8988T (cell line): Measurements from ENCODE around the gene DENND10.
"Not testable (repeated sequence)": the region's sequence is repeated elsewhere in the genome, so short reads cannot be mapped to it uniquely, and the experiment has no call there.

Source experiments
- DNase-seq: peaks from one replicate; pipeline ENCODE4 v3.0.0; 2011

The DENND10 gene, protein sequence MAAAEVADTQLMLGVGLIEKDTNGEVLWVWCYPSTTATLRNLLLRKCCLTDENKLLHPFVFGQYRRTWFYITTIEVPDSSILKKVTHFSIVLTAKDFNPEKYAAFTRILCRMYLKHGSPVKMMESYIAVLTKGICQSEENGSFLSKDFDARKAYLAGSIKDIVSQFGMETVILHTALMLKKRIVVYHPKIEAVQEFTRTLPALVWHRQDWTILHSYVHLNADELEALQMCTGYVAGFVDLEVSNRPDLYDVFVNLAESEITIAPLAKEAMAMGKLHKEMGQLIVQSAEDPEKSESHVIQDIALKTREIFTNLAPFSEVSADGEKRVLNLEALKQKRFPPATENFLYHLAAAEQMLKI

DNA sequence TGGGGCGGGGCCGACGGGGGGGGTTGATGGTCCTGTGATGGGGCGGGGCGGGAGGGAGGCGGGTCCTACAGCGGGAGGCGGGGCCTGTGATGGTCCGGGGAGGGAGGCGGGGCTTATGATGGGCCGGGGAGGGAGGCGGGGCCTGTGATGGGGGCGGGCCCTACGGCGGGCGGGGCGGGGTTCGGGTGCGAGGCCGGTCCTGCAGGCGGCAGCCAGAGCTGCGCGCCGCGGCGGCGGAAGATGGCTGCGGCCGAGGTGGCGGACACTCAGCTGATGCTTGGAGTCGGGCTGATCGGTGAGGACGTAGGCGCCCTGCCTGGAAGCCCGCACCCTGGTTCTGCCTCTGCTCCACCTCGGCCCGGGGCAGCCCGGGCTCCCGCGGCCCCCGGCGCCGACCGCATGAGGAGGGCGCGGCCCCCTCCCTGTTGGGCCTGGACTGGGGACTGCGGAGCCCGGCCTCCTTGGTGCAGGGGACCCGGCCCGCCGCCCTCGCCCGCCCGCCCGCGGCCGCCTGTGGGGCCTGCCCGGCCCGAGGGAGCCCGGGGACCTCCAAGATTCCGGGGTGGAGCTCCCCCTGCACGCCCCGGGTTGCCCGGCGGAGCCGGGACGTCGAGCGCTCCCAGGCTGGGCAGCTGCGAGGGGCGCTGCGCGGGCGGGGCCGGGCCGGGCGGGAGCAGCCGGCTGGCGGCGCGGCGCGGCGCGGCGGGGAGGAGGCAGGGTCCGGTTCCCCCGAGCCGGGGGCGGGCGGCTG is at the start of gene DENND10:
Gene DENND10 (plus strand): TSS at position 211 of the 751 bp plus-strand sequence. CDS start 30 bp downstream, at position 241.
- peak; percentile 86 for DNase-seq

- no peak for DNase-seq
Observed at GRCh38 chr10:119055472-119055871, 48.4 kb upstream of the DENND10 start.

DNA sequence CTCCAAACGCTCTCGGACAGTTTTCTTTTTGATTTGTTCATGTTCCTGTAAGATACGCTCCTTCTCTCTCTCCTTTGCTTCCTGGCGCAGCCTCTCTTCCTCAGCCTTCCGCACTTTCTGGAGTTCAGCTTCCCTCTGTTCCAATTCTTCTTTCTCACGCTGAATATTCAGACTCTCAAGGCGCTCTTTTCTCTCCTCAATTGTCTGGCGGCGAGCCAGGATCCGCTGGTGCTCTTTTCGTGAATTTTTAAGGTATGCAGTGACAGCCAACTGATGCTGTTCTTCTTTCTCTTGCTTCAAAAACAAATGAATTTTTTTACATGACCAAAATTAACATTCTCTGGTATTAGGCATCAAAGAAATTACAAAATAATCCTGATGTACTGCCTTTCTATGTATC is 45.9 kb upstream of the DENND10 start:
- no peak for DNase-seq

DNA sequence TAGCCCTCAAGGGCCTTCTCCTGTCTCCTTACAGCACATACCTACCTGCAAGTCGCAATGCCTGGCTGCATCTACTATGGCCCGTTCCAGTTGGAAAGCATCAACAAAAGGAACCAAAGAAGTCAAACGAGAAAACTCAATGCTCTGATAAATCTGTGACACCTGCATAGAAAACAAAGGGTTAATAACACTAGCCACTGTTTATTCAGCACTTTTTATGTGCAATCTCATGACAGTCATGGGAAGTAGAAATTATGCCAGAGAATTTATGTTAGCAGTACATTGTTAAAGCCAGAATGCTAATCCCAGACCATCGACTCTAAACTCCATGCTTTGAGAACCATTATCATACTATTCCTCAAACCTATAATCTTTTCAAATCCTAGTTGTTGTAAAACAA is 44.4 kb upstream of the DENND10 start:
- no peak for DNase-seq

GRCh38 chr10:119060107-119060506 is 43.8 kb upstream of the DENND10 start:
- DNase-seq, result no peak

GRCh38 chr10:119061352-119061751 is 42.6 kb upstream of the DENND10 start:
- no peak for DNase-seq

GRCh38 chr10:119061926-119062325 is 42.0 kb upstream of the DENND10 start:
- no peak for DNase-seq

- DNase-seq, result no peak
Observed at GRCh38 chr10:119070395-119071165, 33.3 kb upstream of the DENND10 start.

DNA sequence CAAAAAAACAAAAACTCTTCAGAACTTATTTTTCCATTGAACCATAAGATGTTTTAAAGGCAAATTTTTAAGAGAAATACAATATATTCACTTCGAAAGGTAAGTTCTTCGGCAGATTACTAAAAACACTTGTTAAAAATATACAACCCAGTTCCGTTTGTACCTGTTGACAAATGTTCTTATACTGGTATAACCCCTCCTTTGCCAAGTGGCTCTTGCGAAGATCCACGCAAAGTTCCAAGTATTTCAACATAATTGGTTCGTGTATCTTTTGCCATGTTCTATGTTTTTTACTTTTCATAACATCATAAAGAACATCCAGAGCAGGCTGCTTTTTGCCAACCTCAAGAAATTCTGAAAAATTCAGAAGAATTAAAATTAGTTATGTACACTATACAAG is 30.3 kb upstream of the DENND10 start:
- DNase-seq, result no peak

GRCh38 chr10:119078422-119079179 is 25.3 kb upstream of the DENND10 start:
- no peak for DNase-seq

- DNase-seq, result peak; percentile 48
Observed at GRCh38 chr10:119079599-119080520, 24.1 kb upstream of the DENND10 start.

GRCh38 chr10:119080521-119081259 is 23.2 kb upstream of the DENND10 start, which contains the start of gene EIF3A:
Gene EIF3A (minus strand): TSS chr10:119080817. CDS start chr10:119080676, 141 bp downstream.
- DNase-seq, result peak; percentile 73

- DNase-seq, result no peak
Observed at GRCh38 chr10:119084896-119085295, 19.0 kb upstream of the DENND10 start.

GRCh38 chr10:119087271-119087882 is 16.5 kb upstream of the DENND10 start:
- no peak for DNase-seq

DNA sequence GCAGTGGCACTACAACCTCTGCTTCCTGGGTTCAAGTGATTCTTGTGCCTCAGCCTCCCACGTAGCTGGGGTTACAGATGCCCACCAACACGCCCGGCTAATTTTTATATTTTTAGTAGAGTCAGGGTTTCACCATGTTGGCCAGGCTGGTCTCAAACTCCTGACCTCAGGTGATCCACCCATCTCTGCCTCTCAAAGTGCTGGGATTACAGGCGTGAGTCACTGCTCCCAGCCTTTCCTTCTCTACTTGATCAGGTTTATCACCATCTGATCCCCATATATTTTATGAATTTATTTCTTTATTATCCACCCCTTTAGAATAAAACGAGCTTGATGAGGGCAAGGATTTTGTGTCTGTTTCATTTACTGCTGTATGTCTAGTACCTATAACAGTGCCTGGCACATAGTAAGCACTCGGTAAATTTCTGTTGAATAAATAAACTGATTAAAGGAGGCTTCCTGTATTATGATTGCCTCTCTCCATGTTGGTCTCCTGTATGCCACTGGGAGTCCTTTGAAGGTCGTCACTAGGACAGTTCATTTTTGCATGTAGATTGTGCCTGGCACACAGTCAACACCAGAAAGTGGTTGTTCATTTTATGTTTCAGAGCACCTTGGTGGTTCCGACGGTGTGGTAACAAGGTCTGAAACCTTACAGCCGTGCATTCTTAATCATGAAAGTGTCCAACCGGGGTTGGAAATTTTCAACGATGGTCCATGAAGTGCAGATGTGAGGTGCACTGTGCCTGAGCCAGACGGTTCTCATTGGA is 13.7 kb upstream of the DENND10 start:
- no peak for DNase-seq

DNA sequence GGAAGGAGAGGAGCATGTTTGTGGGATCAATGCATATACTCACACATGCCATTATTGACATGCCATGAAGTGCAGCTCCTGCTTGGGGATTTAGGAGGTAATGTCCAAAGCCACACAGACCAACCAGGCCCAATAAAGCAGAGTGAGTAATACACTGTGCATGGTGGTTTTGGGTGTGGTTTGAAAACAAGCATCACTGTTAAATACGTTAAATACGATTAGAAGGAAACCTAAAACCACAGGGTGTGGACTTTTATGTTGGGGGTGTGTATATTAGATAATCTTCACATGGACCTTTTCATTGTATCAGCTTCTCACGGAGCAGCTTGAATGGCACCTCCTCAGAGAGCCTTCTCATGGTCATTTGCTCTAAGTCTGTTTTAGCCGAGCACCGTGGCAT is 12.9 kb upstream of the DENND10 start:
- no peak for DNase-seq

GRCh38 chr10:119095640-119096039 is 8.3 kb upstream of the DENND10 start:
- no peak for DNase-seq

GRCh38 chr10:119096641-119097415 is 7.1 kb upstream of the DENND10 start:
- not testable (repeated sequence) for DNase-seq

GRCh38 chr10:119098576-119098975 is 5.3 kb upstream of the DENND10 start:
- no peak for DNase-seq
